Measurements from ENCODE around the gene PGBD5.
A peak's percentile ranks its signal among the peaks of the same experiment; 100 is the strongest.

The PGBD5 gene

DNA sequence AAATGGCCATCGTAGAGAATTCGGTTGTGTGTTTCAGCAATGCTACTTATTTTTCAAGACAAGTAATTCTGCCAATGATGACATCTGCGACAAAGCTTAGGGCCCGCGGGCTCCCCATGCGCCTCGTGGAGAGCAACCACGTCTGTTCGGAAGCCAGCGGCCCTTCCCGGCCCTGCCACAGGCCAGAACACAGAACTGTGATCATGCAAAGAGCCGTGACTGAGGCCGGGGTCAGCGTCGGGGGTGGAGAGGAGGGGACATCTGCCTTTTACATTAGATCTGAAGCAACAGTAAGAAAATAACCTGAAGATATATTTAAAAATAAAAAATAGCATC is 103.7 kb downstream of the PGBD5 start:
- no peak overlapping the region for H3K9ac ChIP-seq (ENCODE audit: low read length in 5 of 5)
- no peaks in the 10 kb centered on the region for H3K9me3 ChIP-seq (ENCODE audit: control insufficient read depth in 5 of 5, low read length in 5 of 5)
- no peak overlapping the region for H3K27ac ChIP-seq (ENCODE audit: low read depth, low read length)

GRCh38 chr1:230321741-230322420 is 104.3 kb downstream of the PGBD5 start:
- Histone ChIP-seq H3K36me3 (ENCODE audit: control insufficient read depth in 5 of 5, insufficient read depth in 5 of 5, low read length in 5 of 5) (no peaks in the 10 kb centered on the region), H3K27ac (ENCODE audit: low read depth, low read length) (peak overlapping the region; percentile 30), H3K27me3 (ENCODE audit: control insufficient read depth in 5 of 5, insufficient read depth in 4 of 5, low read length in 5 of 5) (peaks cover 0 to 10% (median 3%) of the 10 kb centered on the region in 5 donors), H3K4me3 (ENCODE audit: low read depth in 1 of 5, low read length in 5 of 5) (no peak overlapping the region), H3K9ac (ENCODE audit: low read length in 5 of 5) (no peak overlapping the region), H3K9me3 (ENCODE audit: control insufficient read depth in 5 of 5, low read length in 5 of 5) (no peaks in the 10 kb centered on the region), H3K4me1 (ENCODE audit: control insufficient read depth in 5 of 5, insufficient read depth in 5 of 5, low read length in 5 of 5) (peaks cover 0 to 24% (median 13%) of the 10 kb centered on the region in 5 donors)

More for the DNA sequence above, 103.7 kb downstream of the PGBD5 start:
- Histone ChIP-seq H3K36me3 (ENCODE audit: control insufficient read depth in 5 of 5, insufficient read depth in 5 of 5, low read length in 5 of 5) (no peaks in the 10 kb centered on the region), H3K4me1 (ENCODE audit: control insufficient read depth in 5 of 5, insufficient read depth in 5 of 5, low read length in 5 of 5) (peaks cover 0 to 29% (median 18%) of the 10 kb centered on the region in 5 donors), H3K4me3 (ENCODE audit: low read depth in 1 of 5, low read length in 5 of 5) (no peak overlapping the region), H3K27me3 (ENCODE audit: control insufficient read depth in 5 of 5, insufficient read depth in 4 of 5, low read length in 5 of 5) (peaks cover 0 to 6% (median 0%) of the 10 kb centered on the region in 5 donors)

GRCh38 chr1:230321341-230321740 is 104.8 kb downstream of the PGBD5 start:
- Histone ChIP-seq H3K4me3 (ENCODE audit: low read depth in 1 of 5, low read length in 5 of 5) (no peak overlapping the region), H3K27ac (ENCODE audit: low read depth, low read length) (peak overlapping the region; percentile 30), H3K9ac (ENCODE audit: low read length in 5 of 5) (no peak overlapping the region), H3K9me3 (ENCODE audit: control insufficient read depth in 5 of 5, low read length in 5 of 5) (no peaks in the 10 kb centered on the region), H3K36me3 (ENCODE audit: control insufficient read depth in 5 of 5, insufficient read depth in 5 of 5, low read length in 5 of 5) (no peaks in the 10 kb centered on the region), H3K4me1 (ENCODE audit: control insufficient read depth in 5 of 5, insufficient read depth in 5 of 5, low read length in 5 of 5) (peaks cover 0 to 19% (median 9%) of the 10 kb centered on the region in 5 donors), H3K27me3 (ENCODE audit: control insufficient read depth in 5 of 5, insufficient read depth in 4 of 5, low read length in 5 of 5) (peaks cover 0 to 10% (median 5%) of the 10 kb centered on the region in 5 donors)

DNA sequence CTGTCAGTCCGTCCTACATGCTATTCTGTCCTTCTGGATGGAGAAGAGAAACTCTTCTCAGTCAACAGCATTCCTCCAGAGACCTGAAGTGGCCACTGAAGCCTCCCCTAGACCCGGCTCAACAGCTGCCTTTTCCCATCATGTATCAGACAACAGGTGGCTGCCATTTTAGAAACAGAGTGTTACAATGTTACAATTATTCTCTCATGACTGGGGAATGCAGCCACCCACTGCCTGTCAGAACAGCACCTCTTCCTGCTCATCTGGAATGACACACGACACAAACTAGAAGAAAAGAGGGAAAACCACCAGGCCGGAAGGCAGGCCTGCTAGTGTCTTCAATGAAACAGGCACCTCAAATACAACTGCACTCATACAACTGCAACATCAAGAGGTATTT is 105.3 kb downstream of the PGBD5 start:
- peaks cover 0 to 19% (median 9%) of the 10 kb centered on the region in 5 donors for H3K4me1 ChIP-seq (ENCODE audit: control insufficient read depth in 5 of 5, insufficient read depth in 5 of 5, low read length in 5 of 5)
- peaks cover 0 to 10% (median 5%) of the 10 kb centered on the region in 5 donors for H3K27me3 ChIP-seq (ENCODE audit: control insufficient read depth in 5 of 5, insufficient read depth in 4 of 5, low read length in 5 of 5)
- no peaks in the 10 kb centered on the region for H3K9me3 ChIP-seq (ENCODE audit: control insufficient read depth in 5 of 5, low read length in 5 of 5)
- H3K4me3 ChIP-seq (ENCODE audit: low read depth in 1 of 5, low read length in 5 of 5): no peak overlapping the region
- no peaks in the 10 kb centered on the region for H3K36me3 ChIP-seq (ENCODE audit: control insufficient read depth in 5 of 5, insufficient read depth in 5 of 5, low read length in 5 of 5)
- no peak overlapping the region for H3K27ac ChIP-seq (ENCODE audit: low read depth, low read length)
- H3K9ac ChIP-seq (ENCODE audit: low read length in 5 of 5): no peak overlapping the region

DNA sequence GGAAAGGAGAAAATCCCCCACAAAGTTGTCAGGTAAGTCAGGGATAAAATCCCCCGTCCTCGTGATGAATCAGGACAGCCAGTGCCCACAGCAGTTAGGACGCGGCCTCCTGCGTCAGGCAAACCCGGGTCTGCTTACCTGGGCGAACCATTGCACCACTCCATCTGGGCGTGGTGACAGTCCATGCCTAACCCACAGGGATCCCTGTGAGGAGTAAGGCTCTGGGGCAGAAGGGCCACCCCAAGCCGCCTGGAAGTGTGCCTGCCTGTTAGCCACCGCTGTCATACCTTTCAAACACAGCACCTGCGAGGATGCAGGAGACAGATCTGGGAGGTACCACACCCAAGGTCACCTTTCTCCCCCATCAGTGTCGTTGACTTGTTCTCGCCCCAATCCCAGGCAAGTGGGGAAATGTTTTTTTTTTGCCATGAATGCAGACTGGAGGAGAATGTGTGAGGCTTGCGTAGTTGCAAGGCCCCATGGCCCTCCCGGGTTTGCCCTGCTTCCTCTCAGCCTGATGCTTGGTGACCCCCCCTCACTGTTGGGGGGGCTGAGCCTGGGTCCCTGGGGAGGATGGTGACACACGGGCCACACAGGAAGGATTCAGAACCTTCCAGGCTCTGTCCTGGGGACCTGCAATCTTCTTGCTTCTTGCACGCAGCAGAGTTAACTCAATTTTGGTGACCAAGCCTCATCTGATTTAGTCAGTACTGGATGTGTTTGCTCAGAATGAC is 107.0 kb downstream of the PGBD5 start:
- H3K4me3 ChIP-seq (ENCODE audit: low read depth in 1 of 5, low read length in 5 of 5): no peak overlapping the region
- no peaks in the 10 kb centered on the region for H3K9me3 ChIP-seq (ENCODE audit: control insufficient read depth in 5 of 5, low read length in 5 of 5)
- H3K4me1 ChIP-seq (ENCODE audit: control insufficient read depth in 5 of 5, insufficient read depth in 5 of 5, low read length in 5 of 5): peaks cover 0 to 19% (median 9%) of the 10 kb centered on the region in 5 donors
- peaks cover 0 to 11% (median 5%) of the 10 kb centered on the region in 5 donors for H3K27me3 ChIP-seq (ENCODE audit: control insufficient read depth in 5 of 5, insufficient read depth in 4 of 5, low read length in 5 of 5)
- no peak overlapping the region for H3K27ac ChIP-seq (ENCODE audit: low read depth, low read length)
- no peaks in the 10 kb centered on the region for H3K36me3 ChIP-seq (ENCODE audit: control insufficient read depth in 5 of 5, insufficient read depth in 5 of 5, low read length in 5 of 5)
- no peak overlapping the region for H3K9ac ChIP-seq (ENCODE audit: low read length in 5 of 5)

DNA sequence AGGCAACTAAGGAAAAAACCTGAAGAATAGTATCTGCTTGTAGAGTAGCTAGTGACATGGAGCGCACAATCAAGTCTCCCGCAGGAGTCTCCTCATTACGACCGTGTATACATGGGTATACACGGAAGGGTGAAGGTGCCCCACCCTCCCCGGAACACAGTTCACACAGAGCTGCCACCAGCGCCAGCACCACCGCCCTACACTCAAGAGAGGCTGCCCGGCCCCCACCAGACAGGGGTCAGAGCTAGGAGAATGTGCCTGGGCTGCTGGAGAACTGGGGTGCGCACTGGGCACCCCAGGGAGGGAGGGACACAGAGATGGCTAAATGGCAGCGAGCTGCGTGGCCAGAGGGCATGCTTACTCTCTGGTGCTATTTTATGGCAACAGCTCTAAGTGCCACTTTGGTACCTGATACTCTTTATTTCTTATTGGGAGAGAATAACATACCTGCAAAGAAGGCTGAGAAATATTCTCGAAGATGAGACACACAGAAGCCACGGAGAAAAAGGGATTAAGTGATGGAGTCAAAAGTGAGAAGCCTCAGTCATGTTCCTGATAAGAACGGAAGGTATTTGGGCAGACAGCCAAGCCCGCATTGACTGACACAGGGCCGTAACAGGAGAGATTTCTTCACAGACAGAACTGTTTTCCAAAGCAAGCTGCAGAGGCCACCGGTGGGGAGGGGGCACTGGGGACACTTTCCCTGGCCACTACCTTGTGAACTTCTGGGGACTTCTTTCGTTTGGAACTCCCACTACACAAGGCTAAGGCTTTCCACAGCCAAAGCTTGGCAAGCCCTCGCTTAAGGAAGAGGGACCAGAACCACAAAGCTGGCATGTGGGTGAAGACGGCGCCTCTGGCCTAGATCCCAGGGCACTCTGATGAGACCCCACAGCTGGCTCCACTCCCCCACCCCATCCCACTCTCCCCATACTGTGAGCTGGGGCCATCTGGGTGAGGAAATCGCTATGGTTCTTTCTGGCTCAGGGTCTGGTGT is 108.0 kb downstream of the PGBD5 start:
- no peaks in the 10 kb centered on the region for H3K9me3 ChIP-seq (ENCODE audit: control insufficient read depth in 5 of 5, low read length in 5 of 5)
- H3K9ac ChIP-seq (ENCODE audit: low read length in 5 of 5): no peak overlapping the region
- no peak overlapping the region for H3K27ac ChIP-seq (ENCODE audit: low read depth, low read length)
- no peak overlapping the region for H3K4me3 ChIP-seq (ENCODE audit: low read depth in 1 of 5, low read length in 5 of 5)
- peaks cover 0 to 19% (median 9%) of the 10 kb centered on the region in 5 donors for H3K4me1 ChIP-seq (ENCODE audit: control insufficient read depth in 5 of 5, insufficient read depth in 5 of 5, low read length in 5 of 5)
- no peaks in the 10 kb centered on the region for H3K36me3 ChIP-seq (ENCODE audit: control insufficient read depth in 5 of 5, insufficient read depth in 5 of 5, low read length in 5 of 5)
- H3K27me3 ChIP-seq (ENCODE audit: control insufficient read depth in 5 of 5, insufficient read depth in 4 of 5, low read length in 5 of 5): peaks cover 0 to 14% (median 5%) of the 10 kb centered on the region in 5 donors

GRCh38 chr1:230316864-230317745 is 109.0 kb downstream of the PGBD5 start:
- H3K4me1 ChIP-seq (ENCODE audit: control insufficient read depth in 5 of 5, insufficient read depth in 5 of 5, low read length in 5 of 5): peaks cover 0 to 19% (median 9%) of the 10 kb centered on the region in 5 donors
- H3K36me3 ChIP-seq (ENCODE audit: control insufficient read depth in 5 of 5, insufficient read depth in 5 of 5, low read length in 5 of 5): no peaks in the 10 kb centered on the region
- H3K27me3 ChIP-seq (ENCODE audit: control insufficient read depth in 5 of 5, insufficient read depth in 4 of 5, low read length in 5 of 5): peaks cover 0 to 14% (median 5%) of the 10 kb centered on the region in 5 donors
- no peak overlapping the region for H3K4me3 ChIP-seq (ENCODE audit: low read depth in 1 of 5, low read length in 5 of 5)
- no peak overlapping the region for H3K9ac ChIP-seq (ENCODE audit: low read length in 5 of 5)
- H3K9me3 ChIP-seq (ENCODE audit: control insufficient read depth in 5 of 5, low read length in 5 of 5): no peaks in the 10 kb centered on the region
- no peak overlapping the region for H3K27ac ChIP-seq (ENCODE audit: low read depth, low read length)

DNA sequence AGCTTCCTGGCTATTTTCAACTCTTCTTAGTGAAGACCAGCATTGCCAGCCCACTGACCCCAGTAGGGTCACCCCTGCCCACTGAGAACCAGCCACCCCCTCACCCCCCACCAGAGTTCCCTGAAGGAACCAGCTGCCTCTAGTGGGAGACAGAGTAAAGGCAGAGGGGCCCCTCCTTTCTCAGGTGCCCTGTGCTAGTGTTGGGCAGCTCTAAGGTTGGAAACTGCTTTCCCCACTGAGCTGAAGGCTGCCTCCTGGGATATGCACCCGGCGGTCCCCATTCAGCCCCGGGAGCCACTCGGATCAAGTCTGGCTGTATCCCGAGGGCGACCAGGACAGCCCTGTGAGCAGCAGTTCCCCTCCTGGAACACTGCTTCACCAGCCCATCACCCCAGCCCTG is 111.0 kb downstream of the PGBD5 start:
- no peak overlapping the region for H3K4me3 ChIP-seq (ENCODE audit: low read depth in 1 of 5, low read length in 5 of 5)
- H3K4me1 ChIP-seq (ENCODE audit: control insufficient read depth in 5 of 5, insufficient read depth in 5 of 5, low read length in 5 of 5): peaks cover 1 to 5% (median 2%) of the 10 kb centered on the region in 5 donors
- H3K36me3 ChIP-seq (ENCODE audit: control insufficient read depth in 5 of 5, insufficient read depth in 5 of 5, low read length in 5 of 5): no peaks in the 10 kb centered on the region
- H3K9ac ChIP-seq (ENCODE audit: low read length in 5 of 5): no peak overlapping the region
- no peaks in the 10 kb centered on the region for H3K9me3 ChIP-seq (ENCODE audit: control insufficient read depth in 5 of 5, low read length in 5 of 5)
- H3K27ac ChIP-seq (ENCODE audit: low read depth, low read length): no peak overlapping the region
- H3K27me3 ChIP-seq (ENCODE audit: control insufficient read depth in 5 of 5, insufficient read depth in 4 of 5, low read length in 5 of 5): peaks cover 0 to 14% (median 5%) of the 10 kb centered on the region in 5 donors

DNA sequence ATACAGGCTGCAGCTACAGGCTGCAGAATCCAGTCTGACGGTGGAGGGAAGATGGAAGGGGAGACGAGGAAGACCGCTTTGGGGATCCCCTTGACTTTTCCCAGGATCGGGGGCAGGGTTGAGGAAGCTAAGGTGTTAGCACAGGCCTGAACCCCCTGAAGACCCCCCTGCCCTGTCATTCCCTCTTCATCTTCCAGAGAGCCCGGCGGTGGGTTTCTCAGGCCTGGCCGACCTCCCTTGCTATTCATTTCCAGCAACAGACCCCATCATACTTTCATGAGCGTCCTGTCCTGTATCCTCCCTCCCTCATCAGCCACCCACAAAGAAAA is 112.0 kb downstream of the PGBD5 start:
- no peaks in the 10 kb centered on the region for H3K36me3 ChIP-seq (ENCODE audit: control insufficient read depth in 5 of 5, insufficient read depth in 5 of 5, low read length in 5 of 5)
- no peak overlapping the region for H3K4me3 ChIP-seq (ENCODE audit: low read depth in 1 of 5, low read length in 5 of 5)
- H3K4me1 ChIP-seq (ENCODE audit: control insufficient read depth in 5 of 5, insufficient read depth in 5 of 5, low read length in 5 of 5): peaks cover 0 to 3% (median 1%) of the 10 kb centered on the region in 5 donors
- no peaks in the 10 kb centered on the region for H3K9me3 ChIP-seq (ENCODE audit: control insufficient read depth in 5 of 5, low read length in 5 of 5)
- peaks cover 0 to 14% (median 5%) of the 10 kb centered on the region in 5 donors for H3K27me3 ChIP-seq (ENCODE audit: control insufficient read depth in 5 of 5, insufficient read depth in 4 of 5, low read length in 5 of 5)
- no peak overlapping the region for H3K9ac ChIP-seq (ENCODE audit: low read length in 5 of 5)
- H3K27ac ChIP-seq (ENCODE audit: low read depth, low read length): no peak overlapping the region

All from subcutaneous abdominal adipose tissue (tissue), 5 donors.